Caco-2 (cell line): ENCODE measurements around the gene CASP5. TPM values are rescaled to one million over a fixed set of nuclear protein-coding genes. Genes with fewer than 3 reads are reported as not detected.

Experiments
- BruUV-seq: library from RNA; stranded (reverse); fragments of 400-500 nt; replicated peaks from 2 replicates; lab custom pipeline; 2021; lab: Mats Ljungman, UMichigan
- CTCF ChIA-PET: fragments of 300-600 bp; sonication (Branson Sonifier 250); formaldehyde crosslinking; loops from one replicate; lab custom pipeline; 2022; ENCODE audit warnings: antibody characterized with exemption; lab: Charles Lee
- POLR2A ChIA-PET: fragments of 300-600 bp; sonication (Branson Sonifier 250); formaldehyde crosslinking; loops from one replicate; lab custom pipeline; 2022; ENCODE audit warnings: antibody characterized with exemption; lab: Charles Lee
- DNase-seq, 2 experiments: peaks; one replicate each; pipeline versions ENCODE4 v3.0.0 to v3.0.0-alpha.2; 2020 to 2022
- H3K27me3 ChIP-seq: replicated peaks from 2 replicates; pipeline ENCODE4 v1.6.0; 2011; ENCODE audit warnings: low read length; ENCODE audit not compliant: control insufficient read depth, insufficient read depth
- H3K36me3 ChIP-seq: 2 replicates; pipeline ENCODE4 v1.5.1; 2011; ENCODE audit warnings: low read length; ENCODE audit not compliant: control insufficient read depth, insufficient read depth
- H3K4me1 ChIP-seq: fragments of 250-450 bp; sonication (Bioruptor Pico); 2 replicates; pipeline ENCODE4 v1.5.1; 2020; ENCODE audit warnings: mild to moderate bottlenecking
- H3K4me3 ChIP-seq: 2 replicates; pipeline ENCODE4 v1.5.1; 2011; ENCODE audit warnings: low read depth, mild to moderate bottlenecking, control low read depth, low read length
- H3K9me3 ChIP-seq: fragments of 250-450 bp; sonication (Bioruptor Pico); 2 replicates; pipeline ENCODE4 v1.5.1; 2020; ENCODE audit warnings: mild to moderate bottlenecking, moderate library complexity
- H3K27ac Mint-ChIP-seq: one replicate; pipeline ENCODE4 v1.8.0; 2022; ENCODE audit warnings: mixed read lengths; ENCODE audit not compliant: unreplicated experiment
- H3K27me3 Mint-ChIP-seq: one replicate; pipeline ENCODE4 v1.8.0; 2022; ENCODE audit warnings: mixed read lengths; ENCODE audit not compliant: insufficient read depth, unreplicated experiment
- H3K36me3 Mint-ChIP-seq: one replicate; pipeline ENCODE4 v1.8.0; 2022; ENCODE audit warnings: mild to moderate bottlenecking, mixed read lengths; ENCODE audit not compliant: insufficient read depth, unreplicated experiment
- H3K4me1 Mint-ChIP-seq: one replicate; pipeline ENCODE4 v1.8.0; 2022; ENCODE audit warnings: low read depth, mixed read lengths; ENCODE audit not compliant: unreplicated experiment
- H3K4me3 Mint-ChIP-seq: one replicate; pipeline ENCODE4 v1.8.0; 2022; ENCODE audit warnings: mild to moderate bottlenecking, moderate library complexity, mixed read lengths; ENCODE audit not compliant: unreplicated experiment
- H3K9me3 Mint-ChIP-seq: one replicate; pipeline ENCODE4 v1.8.0; 2022; ENCODE audit warnings: mixed read lengths; ENCODE audit not compliant: unreplicated experiment
- intact Hi-C: fragments of 100-400 bp; cut with micrococcal nuclease; formaldehyde crosslinking; loops from one replicate; pipeline ENCODE4 v1.10.0; 2022; ENCODE audit not compliant: unreplicated experiment
- total RNA-seq: library from RNA; stranded (reverse); gene quantifications from 2 replicates; pipeline ENCODE4 v1.2.3, GENCODE V29; 2022
- TF ChIP-seq, protein P1 (sequence below), 2 experiments: fragments of 200-600 bp in 1 of 2; IDR thresholded peaks; 1 replicate in 1 of 2; 2 replicates in 1 of 2; pipeline versions ENCODE4 v1.5.1 to v1.8.0; 2011 to 2022; ENCODE audit warnings: antibody characterized with exemption in 1 of 2, control low read depth in 1 of 2, inconsistent platforms in 1 of 2, low read depth in 1 of 2, low read length in 1 of 2, mild to moderate bottlenecking in 1 of 2, moderate library complexity in 1 of 2; ENCODE audit not compliant: insufficient read depth in 1 of 2, severe bottlenecking in 1 of 2, unreplicated experiment in 1 of 2

CASP5 gene
- total RNA-seq, 1 experiment from 2014 or later: 1.4 TPM

DNA sequence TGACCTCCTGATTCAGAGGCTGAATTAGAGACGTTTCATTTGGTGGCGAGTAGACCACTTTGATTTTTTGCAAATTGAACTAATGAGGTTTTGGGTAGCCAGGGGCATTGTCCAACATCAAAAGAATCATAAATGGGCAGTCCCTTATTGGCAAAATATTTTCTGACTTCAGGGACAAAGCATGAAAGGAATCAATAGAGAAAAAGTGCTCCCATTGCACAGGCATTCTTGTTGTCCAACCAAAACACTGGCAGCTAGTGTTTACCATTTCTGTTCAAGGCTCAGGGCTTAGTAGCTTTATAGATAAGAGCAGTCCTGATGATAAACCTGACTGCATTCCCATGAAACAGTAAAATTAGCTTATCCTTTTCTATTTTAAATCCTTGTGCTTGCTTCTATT lies 28.6 kb upstream of the CASP5 start:
- H3K36me3 ChIP-seq: no peaks in the 10 kb centered on the region
- Mint-ChIP-seq H3K27ac (no peak overlapping the region), H3K27me3 (no peaks in the 10 kb centered on the region), H3K36me3 (no peaks in the 10 kb centered on the region), H3K4me3 (no peak overlapping the region), H3K9me3 (peaks cover 25% of the 10 kb centered on the region), H3K4me1 (peaks cover 60% of the 10 kb centered on the region)
- no peak overlapping the region for H3K4me3 ChIP-seq
- peak in 1 of 2 experiments; percentile 15 for DNase-seq
- TF ChIP-seq, protein P1, sequence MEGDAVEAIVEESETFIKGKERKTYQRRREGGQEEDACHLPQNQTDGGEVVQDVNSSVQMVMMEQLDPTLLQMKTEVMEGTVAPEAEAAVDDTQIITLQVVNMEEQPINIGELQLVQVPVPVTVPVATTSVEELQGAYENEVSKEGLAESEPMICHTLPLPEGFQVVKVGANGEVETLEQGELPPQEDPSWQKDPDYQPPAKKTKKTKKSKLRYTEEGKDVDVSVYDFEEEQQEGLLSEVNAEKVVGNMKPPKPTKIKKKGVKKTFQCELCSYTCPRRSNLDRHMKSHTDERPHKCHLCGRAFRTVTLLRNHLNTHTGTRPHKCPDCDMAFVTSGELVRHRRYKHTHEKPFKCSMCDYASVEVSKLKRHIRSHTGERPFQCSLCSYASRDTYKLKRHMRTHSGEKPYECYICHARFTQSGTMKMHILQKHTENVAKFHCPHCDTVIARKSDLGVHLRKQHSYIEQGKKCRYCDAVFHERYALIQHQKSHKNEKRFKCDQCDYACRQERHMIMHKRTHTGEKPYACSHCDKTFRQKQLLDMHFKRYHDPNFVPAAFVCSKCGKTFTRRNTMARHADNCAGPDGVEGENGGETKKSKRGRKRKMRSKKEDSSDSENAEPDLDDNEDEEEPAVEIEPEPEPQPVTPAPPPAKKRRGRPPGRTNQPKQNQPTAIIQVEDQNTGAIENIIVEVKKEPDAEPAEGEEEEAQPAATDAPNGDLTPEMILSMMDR (IDR thresholded peaks at IDR 0.05; ENCODE audit: insufficient read depth in 1 of 2, low read depth in 1 of 2, low read length in 1 of 2, severe bottlenecking in 1 of 2, unreplicated experiment in 1 of 2): no peak
- CTCF ChIA-PET: no interaction called here
- no peaks in the 10 kb centered on the region for H3K9me3 ChIP-seq
- H3K27me3 ChIP-seq: no peaks in the 10 kb centered on the region
- intact Hi-C loops: no loop called here
- BruUV-seq: no TSS peak
- peaks cover 32% of the 10 kb centered on the region for H3K4me1 ChIP-seq
- POLR2A ChIA-PET: no interaction called here

DNA sequence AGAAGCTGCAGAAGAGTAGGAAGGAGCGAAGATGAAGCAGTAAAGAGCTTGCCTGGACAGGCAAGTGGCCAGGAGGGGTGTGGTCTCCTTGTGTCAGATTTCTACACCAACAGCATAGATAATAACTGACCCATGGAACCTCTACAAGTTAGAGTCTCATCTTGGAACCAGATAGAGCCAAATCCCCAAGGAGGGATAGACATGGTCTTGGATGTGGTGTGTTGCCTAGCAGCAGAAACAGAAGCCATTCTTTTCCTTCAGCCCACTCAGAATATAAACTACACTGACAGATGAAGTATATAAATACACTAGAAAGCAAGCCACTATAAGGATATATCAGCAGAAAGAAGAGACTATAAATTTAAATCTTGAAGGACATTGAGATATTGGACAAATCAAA lies 26.5 kb upstream of the CASP5 start:
- POLR2A ChIA-PET: no interaction called here
- H3K9me3 ChIP-seq: no peaks in the 10 kb centered on the region
- no TSS peak for BruUV-seq
- H3K36me3 ChIP-seq: no peaks in the 10 kb centered on the region
- no peaks in the 10 kb centered on the region for H3K27me3 Mint-ChIP-seq
- H3K4me3 ChIP-seq: no peak overlapping the region
- intact Hi-C loops: loop anchor here (5.0 kb wide), 1 partner anchor 37 kb away; no protein-coding TSS in a partner anchor
- H3K9me3 Mint-ChIP-seq: peaks cover 25% of the 10 kb centered on the region
- no peak for DNase-seq
- no peaks in the 10 kb centered on the region for H3K27me3 ChIP-seq
- TF ChIP-seq, protein P1 (IDR thresholded peaks at IDR 0.05; ENCODE audit: insufficient read depth in 1 of 2, low read depth in 1 of 2, low read length in 1 of 2, severe bottlenecking in 1 of 2, unreplicated experiment in 1 of 2): no peak
- no peak overlapping the region for H3K4me3 Mint-ChIP-seq
- H3K4me1 Mint-ChIP-seq: peaks cover 79% of the 10 kb centered on the region
- peaks cover 43% of the 10 kb centered on the region for H3K4me1 ChIP-seq
- H3K36me3 Mint-ChIP-seq: no peaks in the 10 kb centered on the region
- CTCF ChIA-PET: no interaction called here
- no peak overlapping the region for H3K27ac Mint-ChIP-seq

DNA sequence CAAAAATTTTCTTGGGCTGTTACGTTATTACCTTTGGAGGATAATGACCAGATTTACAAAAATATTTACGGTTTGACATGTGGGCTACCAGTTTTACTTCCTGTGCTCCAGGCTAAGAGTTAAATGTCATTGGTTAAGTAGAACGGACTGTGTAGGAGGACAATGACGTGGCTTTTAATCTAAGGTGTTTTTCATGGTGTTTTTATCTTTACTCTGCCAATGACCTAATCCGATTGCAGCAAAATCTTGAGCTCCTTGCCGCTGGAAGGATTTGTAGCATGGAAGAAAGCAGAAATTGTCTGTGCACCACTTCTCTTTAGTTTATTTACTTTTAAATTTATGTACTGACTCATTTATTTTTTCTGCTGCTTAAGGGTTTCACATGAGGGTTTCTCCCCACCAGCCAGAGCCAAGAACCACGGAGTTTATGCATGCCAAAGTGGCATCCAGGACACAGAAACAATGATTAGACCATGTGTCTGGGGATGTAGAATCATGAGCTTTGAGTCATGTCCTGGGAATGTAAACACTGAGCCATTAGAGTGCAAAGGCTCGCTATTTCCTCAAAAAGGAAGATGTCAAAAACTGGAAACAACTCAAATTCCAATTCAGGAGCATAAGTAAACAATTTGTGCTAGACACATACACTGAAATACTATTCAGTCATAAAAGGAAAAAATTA lies 24.1 kb upstream of the CASP5 start:
- CTCF ChIA-PET: no interaction called here
- Histone ChIP-seq H3K4me1 (peaks cover 38% of the 10 kb centered on the region), H3K9me3 (no peaks in the 10 kb centered on the region), H3K36me3 (no peaks in the 10 kb centered on the region), H3K27me3 (no peaks in the 10 kb centered on the region), H3K4me3 (no peak overlapping the region)
- no TSS peak for BruUV-seq
- H3K27me3 Mint-ChIP-seq: no peaks in the 10 kb centered on the region
- H3K4me1 Mint-ChIP-seq: peaks cover 66% of the 10 kb centered on the region
- TF ChIP-seq, protein P1 (IDR thresholded peaks at IDR 0.05; ENCODE audit: insufficient read depth in 1 of 2, low read depth in 1 of 2, low read length in 1 of 2, severe bottlenecking in 1 of 2, unreplicated experiment in 1 of 2): no peak
- peaks cover 26% of the 10 kb centered on the region for H3K9me3 Mint-ChIP-seq
- intact Hi-C loops: loop anchor here (2.0 to 5.0 kb wide), 3 partner anchors 22 to 156 kb away; no protein-coding TSS in a partner anchor
- POLR2A ChIA-PET: no interaction called here
- peak overlapping the region; percentile 56 for H3K27ac Mint-ChIP-seq
- peak; percentile 44 to 52 for DNase-seq
- no peaks in the 10 kb centered on the region for H3K36me3 Mint-ChIP-seq
- peak overlapping the region; percentile 21 for H3K4me3 Mint-ChIP-seq
